Muscle of leg (tissue), 11 donors: Measurements from ENCODE around the gene GBE1. TPM values are rescaled to one million over a fixed set of nuclear protein-coding genes. Genes with fewer than 3 reads are reported as not detected.

ENCODE experiments used
- DNase-seq: peaks from one replicate; pipeline ENCODE4 v3.0.0; 2013
- H3K27ac ChIP-seq: one replicate; pipeline ENCODE4 v1.5.1; 2013; ENCODE audit warnings: mild to moderate bottlenecking, low read length, control low read depth
- H3K27me3 ChIP-seq: one replicate; pipeline ENCODE4 v1.6.1; 2013; ENCODE audit warnings: low read length; ENCODE audit not compliant: control insufficient read depth, insufficient read depth
- H3K36me3 ChIP-seq: one replicate; pipeline ENCODE4 v1.6.1; 2013; ENCODE audit warnings: low read length; ENCODE audit not compliant: control insufficient read depth, insufficient read depth
- H3K4me1 ChIP-seq: one replicate; pipeline ENCODE4 v1.6.1; 2013; ENCODE audit warnings: low read length; ENCODE audit not compliant: control insufficient read depth, insufficient read depth
- H3K4me3 ChIP-seq: one replicate; pipeline ENCODE4 v1.5.1; 2013; ENCODE audit warnings: low read length, control low read depth
- H3K9me3 ChIP-seq: replicated peaks from 2 replicates; pipeline ENCODE4 v1.6.1; 2013; ENCODE audit warnings: low read depth, low read length; ENCODE audit not compliant: control insufficient read depth
- WGBS: methylation state at CpG from one replicate; pipeline ENCODE4 v1.1.5; 2013; ENCODE audit warnings: missing lambda C conversion rate; ENCODE audit not compliant: insufficient coverage; 5-methylcytosine and 5-hydroxymethylcytosine counted together
- polyA plus RNA-seq, 8 donors: library from polyadenylated mRNA; unstranded; fragments of 120-200 nt; gene quantifications; one replicate each; pipeline versions ENCODE4 v1.2.1 to v1.2.3, GENCODE V29; 2013; ENCODE audit warnings: inconsistent platforms in 1 of 8, low replicate concordance in 1 of 8; ENCODE audit not compliant: insufficient read length in 8 of 8, insufficient read depth in 1 of 8
- total RNA-seq: library from RNA; stranded (reverse); fragments of 120-200 nt; gene quantifications from one replicate; pipeline ENCODE4 v1.2.4, GENCODE V29; 2013

GBE1 gene
- total and polyA plus RNA-seq, 9 donors: 8.1 to 11.2 (median 9.7) TPM

DNA sequence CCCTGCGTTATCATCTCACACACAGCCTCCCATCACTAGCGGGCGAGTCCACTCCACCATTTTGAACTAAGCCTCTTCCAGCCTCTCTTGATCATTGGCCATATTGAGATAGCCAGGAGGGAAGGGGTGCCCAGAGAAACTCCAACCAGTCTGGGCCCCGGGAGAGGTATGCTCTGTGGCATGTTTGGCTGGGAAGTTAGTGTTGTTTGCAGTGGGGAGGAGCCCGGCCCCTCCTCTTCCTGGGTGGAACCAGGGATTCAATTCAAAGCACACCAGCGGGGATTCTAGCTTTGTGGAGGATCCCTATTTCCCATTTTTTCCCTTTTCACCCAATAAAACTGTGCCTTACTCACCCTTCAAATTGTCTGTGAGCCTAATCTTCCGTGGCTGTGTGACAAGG, 71.8 kb downstream of the GBE1 start:
- Histone ChIP-seq H3K27me3 (no peaks in the 10 kb centered on the region), H3K27ac (no peak overlapping the region), H3K36me3 (no peaks in the 10 kb centered on the region), H3K4me1 (no peaks in the 10 kb centered on the region), H3K4me3 (no peak overlapping the region), H3K9me3 (no peaks in the 10 kb centered on the region)
- 82% methylated on average over 2 of the region's 7 CpGs for WGBS
- no peak for DNase-seq

DNA sequence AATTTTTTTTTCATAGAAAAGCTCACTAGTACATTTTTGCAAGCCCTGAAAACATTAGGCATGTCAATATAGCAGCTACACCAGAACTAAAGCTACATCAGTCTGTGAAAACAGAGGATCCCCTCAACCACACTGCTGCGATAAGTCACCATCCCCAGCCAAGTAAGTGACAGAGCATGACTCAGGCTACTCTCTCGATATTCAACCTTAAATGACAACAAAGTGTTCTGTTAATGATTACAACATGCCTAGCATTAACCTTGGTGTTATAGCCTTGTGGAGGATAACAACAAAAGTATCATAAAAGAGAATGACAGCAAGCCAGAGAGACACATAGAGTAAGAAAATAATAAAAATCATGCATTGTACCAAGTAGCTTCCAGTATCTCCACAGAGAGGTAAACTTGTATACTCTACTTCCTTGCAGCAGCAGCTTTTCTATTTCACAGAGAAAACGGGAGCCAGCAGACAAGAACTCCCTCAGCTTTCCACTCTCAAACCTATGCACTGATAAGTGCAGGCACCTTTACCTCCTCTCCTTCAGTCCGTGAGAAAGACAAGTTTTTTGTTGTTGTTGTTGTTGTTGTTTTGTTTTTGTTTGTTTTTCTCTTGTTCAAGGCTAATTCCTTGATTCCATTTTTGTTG, 76.6 kb downstream of the GBE1 start:
- H3K27me3 ChIP-seq: no peaks in the 10 kb centered on the region
- H3K36me3 ChIP-seq: no peaks in the 10 kb centered on the region
- DNase-seq: no peak
- WGBS: no CpG with 5 or more reads among the region's 4 CpGs
- no peak overlapping the region for H3K4me3 ChIP-seq
- H3K27ac ChIP-seq: no peak overlapping the region
- no peaks in the 10 kb centered on the region for H3K4me1 ChIP-seq
- H3K9me3 ChIP-seq: no peaks in the 10 kb centered on the region

- Histone ChIP-seq H3K9me3 (no peaks in the 10 kb centered on the region), H3K4me1 (no peaks in the 10 kb centered on the region), H3K27ac (no peak overlapping the region), H3K4me3 (no peak overlapping the region), H3K36me3 (no peaks in the 10 kb centered on the region), H3K27me3 (no peaks in the 10 kb centered on the region)
- DNase-seq: no peak
- 86% methylated on average over 1 of the region's 5 CpGs for WGBS
Measured at GRCh38 chr3:81676706-81677456, 84.6 kb downstream of the GBE1 start.

GRCh38 chr3:81674690-81675089, 86.8 kb downstream of the GBE1 start:
- H3K27ac ChIP-seq: no peak overlapping the region
- H3K4me1 ChIP-seq: no peaks in the 10 kb centered on the region
- no peaks in the 10 kb centered on the region for H3K9me3 ChIP-seq
- H3K27me3 ChIP-seq: no peaks in the 10 kb centered on the region
- no peak for DNase-seq
- H3K4me3 ChIP-seq: no peak overlapping the region
- H3K36me3 ChIP-seq: no peaks in the 10 kb centered on the region

GRCh38 chr3:81668283-81668682, 93.2 kb downstream of the GBE1 start:
- no peaks in the 10 kb centered on the region for H3K9me3 ChIP-seq
- no peak for DNase-seq
- H3K4me3 ChIP-seq: no peak overlapping the region
- H3K4me1 ChIP-seq: no peaks in the 10 kb centered on the region
- H3K36me3 ChIP-seq: no peaks in the 10 kb centered on the region
- H3K27me3 ChIP-seq: no peaks in the 10 kb centered on the region
- no peak overlapping the region for H3K27ac ChIP-seq
- no CpG with 5 or more reads among the region's 3 CpGs for WGBS

GRCh38 chr3:81666502-81667121, 94.8 kb downstream of the GBE1 start:
- Histone ChIP-seq H3K9me3 (no peaks in the 10 kb centered on the region), H3K27ac (no peak overlapping the region), H3K4me1 (no peaks in the 10 kb centered on the region), H3K27me3 (no peaks in the 10 kb centered on the region), H3K4me3 (no peak overlapping the region), H3K36me3 (no peaks in the 10 kb centered on the region)
- DNase-seq: peak; percentile 10

GRCh38 chr3:81663114-81663513, 98.3 kb downstream of the GBE1 start:
- Histone ChIP-seq H3K4me1 (no peaks in the 10 kb centered on the region), H3K27me3 (no peaks in the 10 kb centered on the region), H3K4me3 (no peak overlapping the region), H3K27ac (no peak overlapping the region), H3K36me3 (no peaks in the 10 kb centered on the region), H3K9me3 (no peaks in the 10 kb centered on the region)
- 99% methylated on average over 9 of the region's 10 CpGs for WGBS
- DNase-seq: no peak

GRCh38 chr3:81660036-81660435, 101.4 kb downstream of the GBE1 start:
- Histone ChIP-seq H3K4me3 (no peak overlapping the region), H3K9me3 (no peaks in the 10 kb centered on the region), H3K27ac (no peak overlapping the region), H3K36me3 (no peaks in the 10 kb centered on the region), H3K4me1 (no peaks in the 10 kb centered on the region), H3K27me3 (no peaks in the 10 kb centered on the region)
- DNase-seq: no peak
- WGBS: no CpG with 5 or more reads among the region's 1 CpG

DNA sequence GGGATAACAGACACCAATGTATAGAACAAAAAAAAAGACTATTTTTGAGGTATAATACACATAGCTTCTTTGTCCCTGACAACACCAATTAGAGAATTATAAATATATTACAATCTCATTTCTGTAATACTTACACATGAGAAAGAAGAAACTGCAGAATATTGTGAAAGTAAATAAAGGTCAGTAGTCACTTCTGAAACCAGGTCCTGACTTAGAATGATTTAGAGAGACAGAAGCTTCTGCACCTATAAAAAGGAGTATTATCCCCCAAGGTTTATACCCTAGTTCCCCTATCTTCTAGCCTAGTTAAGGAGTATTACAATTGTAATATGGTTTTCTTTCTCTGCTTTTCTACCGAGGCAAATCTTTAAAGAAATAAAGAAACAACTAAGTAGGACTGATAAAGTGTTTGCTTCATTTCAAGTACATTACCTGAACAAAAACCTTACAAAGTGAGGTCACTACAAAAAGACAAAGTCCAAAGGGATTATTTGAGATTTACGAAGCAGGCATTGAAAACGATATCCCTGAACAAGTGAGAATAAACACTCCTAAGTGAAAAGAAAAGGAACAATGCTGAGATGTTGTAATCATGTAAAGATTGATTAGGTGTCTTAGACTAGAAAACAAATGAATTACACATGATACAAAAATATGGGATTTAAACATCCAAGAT, 103.0 kb downstream of the GBE1 start:
- no peak for DNase-seq
- no CpG with 5 or more reads among the region's 3 CpGs for WGBS
- Histone ChIP-seq H3K27ac (no peak overlapping the region), H3K36me3 (no peaks in the 10 kb centered on the region), H3K9me3 (no peaks in the 10 kb centered on the region), H3K4me3 (no peak overlapping the region), H3K4me1 (no peaks in the 10 kb centered on the region), H3K27me3 (no peaks in the 10 kb centered on the region)

DNA sequence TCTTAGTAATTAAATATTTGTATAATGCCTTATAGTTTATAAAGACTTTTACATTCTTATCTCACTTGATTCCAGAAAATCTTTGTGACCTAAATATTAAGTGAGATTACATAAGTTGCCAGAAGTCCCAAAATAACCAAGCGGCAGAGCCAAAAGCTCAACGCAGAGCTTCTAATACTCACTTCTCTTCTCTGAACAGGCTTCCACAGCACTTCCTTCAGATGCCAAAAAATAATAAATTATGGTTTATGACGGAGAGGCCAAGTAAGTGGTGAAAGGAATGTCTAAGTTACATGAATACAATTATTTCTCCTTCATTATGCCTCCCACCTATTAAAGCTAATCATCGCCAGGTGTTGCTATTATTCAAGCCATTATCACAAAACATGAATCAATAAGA, 110.3 kb downstream of the GBE1 start:
- no peaks in the 10 kb centered on the region for H3K9me3 ChIP-seq
- no peaks in the 10 kb centered on the region for H3K4me1 ChIP-seq
- no peaks in the 10 kb centered on the region for H3K27me3 ChIP-seq
- no peak overlapping the region for H3K4me3 ChIP-seq
- H3K27ac ChIP-seq: no peak overlapping the region
- WGBS: no CpG with 5 or more reads among the region's 4 CpGs
- no peaks in the 10 kb centered on the region for H3K36me3 ChIP-seq
- no peak for DNase-seq
